GM12891 (cell line): ENCODE data around the gene CHST8.

Experiments used
- POLR2A ChIP-seq: IDR thresholded peaks from 2 replicates; pipeline ENCODE4 v1.6.1; 2011; ENCODE audit warnings: low read depth, low read length, control low read depth
- POLR2AphosphoS5 ChIP-seq: IDR thresholded peaks from 2 replicates; pipeline ENCODE4 v1.6.1; 2011; ENCODE audit warnings: low read depth, low read length, control low read depth
- SPI1 ChIP-seq: IDR thresholded peaks from 2 replicates; pipeline ENCODE4 v1.6.1; 2011; ENCODE audit warnings: low read depth, low read length, control low read depth
- TAF1 ChIP-seq: IDR thresholded peaks from 2 replicates; pipeline ENCODE4 v1.6.1; 2011; ENCODE audit warnings: low read depth, low read length, control low read depth

DNA sequence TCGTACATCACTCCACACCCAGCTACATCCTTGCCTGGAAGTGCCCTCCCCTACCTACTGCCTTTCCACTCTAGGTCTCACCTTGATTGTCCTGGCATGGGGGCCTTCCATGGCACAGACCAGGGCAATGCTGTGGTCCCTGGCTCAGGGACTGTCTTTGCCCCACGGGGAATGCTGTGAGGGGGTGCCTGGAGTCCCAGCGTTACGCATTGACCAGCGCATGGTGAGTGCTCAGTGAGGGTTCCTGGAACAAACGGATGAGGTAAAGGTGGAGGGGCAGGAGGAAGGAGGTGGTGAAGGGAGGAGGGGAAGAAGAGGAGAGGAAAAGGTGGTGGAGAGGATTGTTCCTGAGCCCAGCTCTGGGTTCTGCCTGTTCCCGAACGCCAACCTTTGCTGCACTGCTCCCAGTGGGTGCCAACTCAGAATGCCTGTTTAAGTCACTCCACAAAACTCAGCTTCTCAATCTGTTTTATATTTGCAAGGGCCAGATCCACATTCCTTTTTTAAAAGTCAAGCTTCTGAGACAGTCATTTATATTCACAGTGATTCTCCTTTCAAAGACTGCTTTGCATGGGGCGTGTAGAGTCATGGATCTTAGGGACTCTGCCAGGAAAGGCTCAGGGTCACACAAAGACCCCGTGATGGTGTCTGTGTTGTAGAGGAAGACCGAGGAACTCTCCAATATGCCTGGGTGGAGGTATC, 40.8 kb downstream of the CHST8 start:
- TF ChIP-seq POLR2A = no peak
- no peak for TF ChIP-seq POLR2AphosphoS5
- TF ChIP-seq TAF1 = no peak
- no peak for TF ChIP-seq SPI1
